ENCODE data around the gene SLC37A1. TPM values are rescaled to one million over a fixed set of nuclear protein-coding genes. Genes with fewer than 3 reads are reported as not detected.
A peak's percentile ranks its signal among the peaks of the same experiment; 100 is the strongest.

Gene SLC37A1
- total and polyA plus RNA-seq, 9 of the 15 experiments (the other 6 are each of a cell fraction or from before 2014, with no cell fraction given), result 0.06 to 3.4 (median 0.40) TPM

DNA sequence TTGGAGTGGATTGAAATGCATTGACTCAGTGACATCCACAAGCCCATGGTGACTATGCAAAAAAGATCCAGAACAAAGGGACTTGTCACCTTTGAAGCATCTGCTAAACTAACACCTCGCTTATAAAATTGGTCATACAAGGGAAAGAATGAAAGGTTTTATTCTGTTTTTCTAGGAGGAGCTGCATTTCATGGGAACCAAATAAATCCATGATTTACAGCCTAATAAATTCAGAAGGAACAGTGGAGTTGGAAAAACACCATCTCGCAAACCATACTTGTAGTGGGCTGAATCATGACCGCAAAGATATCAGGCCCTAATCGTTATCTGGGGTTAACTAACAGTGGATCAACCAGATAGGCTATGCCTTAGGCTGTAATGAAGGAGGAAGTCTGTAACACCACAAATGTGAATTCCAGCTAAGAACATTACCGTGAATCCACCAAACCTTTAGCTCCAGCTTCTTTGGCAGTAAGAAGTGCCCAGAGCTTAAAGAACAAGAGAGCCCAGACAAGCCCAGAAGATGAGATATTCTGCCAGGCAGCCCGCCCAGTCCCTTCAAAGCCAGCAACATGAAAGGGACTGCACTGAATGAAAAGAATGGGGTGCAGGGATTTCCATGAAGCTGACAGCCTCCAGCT lies 45.0 kb upstream of the SLC37A1 start (continued):
- TF ChIP-seq NKRF (IDR thresholded peaks at IDR 0.05; ENCODE audit: borderline replicate concordance) (no peak), XRCC4 (IDR thresholded peaks at IDR 0.05; ENCODE audit: extremely low read depth, insufficient read depth, insufficient read length) (no peak), TAF9B (IDR thresholded peaks at IDR 0.05; ENCODE audit: partially characterized antibody) (no peak), PRPF4 (IDR thresholded peaks at IDR 0.05; ENCODE audit: insufficient read depth, low read depth, low read length, poor library complexity, severe bottlenecking) (no peak), ZKSCAN1 (IDR thresholded peaks at IDR 0.05; ENCODE audit: low read depth, low read length) (no peak), ZNF507 (tag; conservative IDR thresholded peaks at IDR 0.05) (no peak), L3MBTL2 (IDR thresholded peaks at IDR 0.05) (peak; percentile 19; the same call in 1 of the 2 replicates), FUS (optimal IDR thresholded peaks at IDR 0.05; ENCODE audit: low read depth, low read length) (no peak), DPF2 (IDR thresholded peaks at IDR 0.05) (no peak), MAZ (CRISPR knock-in tag; conservative IDR thresholded peaks at IDR 0.05 in 1 of 2, IDR thresholded peaks at IDR 0.05 in 1 of 2) (peak in 1 of 2 experiments; percentile 39; a peak in 1 of 4 replicates), NR2C1 (IDR thresholded peaks at IDR 0.05) (no peak), NR2C1 (tag; IDR thresholded peaks at IDR 0.05) (no peak), ZNF253 (CRISPR knock-in tag; conservative IDR thresholded peaks at IDR 0.05) (no peak), ZNF165 (CRISPR knock-in tag; IDR thresholded peaks at IDR 0.05; ENCODE audit: borderline replicate concordance) (no peak), EP300 (IDR thresholded peaks at IDR 0.05; ENCODE audit: low read length) (no peak), MAFG (tag; conservative IDR thresholded peaks at IDR 0.05) (peak; percentile 49), NELFE (IDR thresholded peaks at IDR 0.05; ENCODE audit: insufficient read depth, insufficient read length) (no peak), E2F3 (CRISPR knock-in tag; IDR thresholded peaks at IDR 0.05) (no peak), TSHZ1 (CRISPR knock-in tag; IDR thresholded peaks at IDR 0.05) (no peak), SRSF1 (IDR thresholded peaks at IDR 0.05; ENCODE audit: low read depth, low read length) (no peak), RB1 (IDR thresholded peaks at IDR 0.05; ENCODE audit: low read depth) (no peak), ESRRA (IDR thresholded peaks at IDR 0.05; ENCODE audit: borderline replicate concordance, low read depth) (peak; percentile 67; the same call in 1 of the 2 replicates)
- TF ChIP-seq, protein P1, sequence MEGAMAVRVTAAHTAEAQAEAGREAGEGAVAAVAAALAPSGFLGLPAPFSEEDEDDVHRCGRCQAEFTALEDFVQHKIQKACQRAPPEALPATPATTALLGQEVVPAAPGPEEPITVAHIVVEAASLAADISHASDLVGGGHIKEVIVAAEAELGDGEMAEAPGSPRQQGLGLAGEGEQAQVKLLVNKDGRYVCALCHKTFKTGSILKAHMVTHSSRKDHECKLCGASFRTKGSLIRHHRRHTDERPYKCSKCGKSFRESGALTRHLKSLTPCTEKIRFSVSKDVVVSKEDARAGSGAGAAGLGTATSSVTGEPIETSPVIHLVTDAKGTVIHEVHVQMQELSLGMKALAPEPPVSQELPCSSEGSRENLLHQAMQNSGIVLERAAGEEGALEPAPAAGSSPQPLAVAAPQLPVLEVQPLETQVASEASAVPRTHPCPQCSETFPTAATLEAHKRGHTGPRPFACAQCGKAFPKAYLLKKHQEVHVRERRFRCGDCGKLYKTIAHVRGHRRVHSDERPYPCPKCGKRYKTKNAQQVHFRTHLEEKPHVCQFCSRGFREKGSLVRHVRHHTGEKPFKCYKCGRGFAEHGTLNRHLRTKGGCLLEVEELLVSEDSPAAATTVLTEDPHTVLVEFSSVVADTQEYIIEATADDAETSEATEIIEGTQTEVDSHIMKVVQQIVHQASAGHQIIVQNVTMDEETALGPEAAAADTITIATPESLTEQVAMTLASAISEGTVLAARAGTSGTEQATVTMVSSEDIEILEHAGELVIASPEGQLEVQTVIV (CRISPR knock-in tag; IDR thresholded peaks at IDR 0.05; ENCODE audit: borderline replicate concordance), result no peak

Measured in K562 (cell line).